Activated T-helper 2 cell treated with anti-CD3 and anti-CD28 coated beads, Interferon-gamma antibody, Interleukin-2, Interleukin-4, amounts not matched to agents 10 μg/mL and 5 μg/mL and 100 μg/mL, durations not matched to agents 14 hours and 24 hours and 36 hours (primary cell): ENCODE measurements around the gene ARL10. TPM values are rescaled to one million over a fixed set of nuclear protein-coding genes. Genes with fewer than 3 reads are reported as not detected.

Experiments
- DNase-seq: peaks from one replicate; pipeline ENCODE4 v3.0.0; 2021; ENCODE audit warnings: low spot score
- H3K27ac Mint-ChIP-seq: one replicate; pipeline ENCODE4 v1.8.0; 2021; ENCODE audit warnings: mixed read lengths
- H3K27me3 Mint-ChIP-seq: one replicate; pipeline ENCODE4 v1.8.0; 2021; ENCODE audit warnings: low read depth, mixed read lengths
- H3K36me3 Mint-ChIP-seq: one replicate; pipeline ENCODE4 v1.8.0; 2021; ENCODE audit warnings: low read depth, mixed read lengths
- H3K4me1 Mint-ChIP-seq: one replicate; pipeline ENCODE4 v1.8.0; 2021; ENCODE audit warnings: low read depth, mixed read lengths
- H3K4me3 Mint-ChIP-seq: one replicate; pipeline ENCODE4 v1.8.0; 2021; ENCODE audit warnings: low read depth, mild to moderate bottlenecking, moderate library complexity, mixed read lengths
- H3K9me3 Mint-ChIP-seq: one replicate; pipeline ENCODE4 v1.8.0; 2021; ENCODE audit warnings: mixed read lengths
- intact Hi-C: fragments of 100-400 bp; cut with micrococcal nuclease; formaldehyde crosslinking; loops from one replicate; pipeline ENCODE4 v1.15.1; 2023
- total RNA-seq: library from RNA; stranded (reverse); gene quantifications from 2 replicates; pipeline ENCODE4 v1.2.3, GENCODE V29; 2022

ARL10 gene
- total RNA-seq: 22.3 TPM in 2 replicates

DNA sequence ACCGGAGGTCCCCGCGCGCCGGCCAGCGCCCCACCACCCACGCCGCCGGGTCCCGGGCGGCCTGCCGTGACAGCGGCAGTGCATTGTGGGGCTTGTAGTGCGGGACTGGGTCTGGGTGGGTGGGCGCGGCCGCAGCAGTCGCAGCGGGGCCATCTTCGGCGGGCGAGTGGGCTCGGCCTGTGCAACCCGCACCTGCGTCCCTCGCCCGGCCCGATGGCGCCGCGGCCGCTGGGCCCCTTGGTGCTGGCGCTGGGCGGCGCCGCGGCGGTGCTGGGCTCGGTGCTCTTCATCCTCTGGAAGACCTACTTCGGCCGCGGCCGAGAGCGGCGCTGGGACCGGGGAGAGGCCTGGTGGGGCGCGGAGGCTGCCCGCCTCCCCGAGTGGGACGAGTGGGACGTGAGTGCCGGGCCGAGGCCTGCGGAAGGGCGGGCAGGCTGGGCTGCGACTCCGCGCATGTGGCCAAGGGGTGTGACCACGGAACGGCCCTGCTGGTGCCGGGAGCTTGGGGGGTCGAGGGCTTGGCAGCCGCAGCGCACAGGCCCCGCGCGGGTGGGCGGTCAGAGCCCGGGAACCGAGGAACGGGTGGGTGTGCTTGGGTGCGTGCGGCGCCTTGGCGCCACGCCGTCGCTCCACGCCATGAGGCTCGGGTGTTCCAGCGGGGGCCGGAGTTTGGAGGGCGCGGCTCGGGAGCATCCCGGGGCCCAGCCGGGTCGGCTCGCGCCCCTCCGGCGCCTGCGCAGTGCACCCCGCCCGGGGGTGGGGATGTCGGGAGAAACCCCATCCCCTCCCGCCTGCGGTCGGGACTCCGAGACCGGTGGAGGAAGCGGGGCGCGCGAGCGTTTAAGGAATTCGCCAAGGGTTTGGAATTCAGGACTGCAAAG lies at the start of gene ARL10:
TSS of gene ARL10 (plus strand) at position 137 of the 881 bp plus-strand sequence. CDS start at position 214, 77 bp downstream.
- peak; percentile 30 for DNase-seq
- Mint-ChIP-seq H3K9me3 (no peaks in the 10 kb centered on the region), H3K4me3 (peak within 1 kb of the TSS; percentile 76), H3K27me3 (no peaks in the 10 kb centered on the region), H3K4me1 (peaks cover 20% of the 10 kb centered on the region), H3K27ac (no peak within 1 kb of the TSS), H3K36me3 (peaks cover 29% of the 10 kb centered on the region)
- intact Hi-C loops: no loop called here

DNA sequence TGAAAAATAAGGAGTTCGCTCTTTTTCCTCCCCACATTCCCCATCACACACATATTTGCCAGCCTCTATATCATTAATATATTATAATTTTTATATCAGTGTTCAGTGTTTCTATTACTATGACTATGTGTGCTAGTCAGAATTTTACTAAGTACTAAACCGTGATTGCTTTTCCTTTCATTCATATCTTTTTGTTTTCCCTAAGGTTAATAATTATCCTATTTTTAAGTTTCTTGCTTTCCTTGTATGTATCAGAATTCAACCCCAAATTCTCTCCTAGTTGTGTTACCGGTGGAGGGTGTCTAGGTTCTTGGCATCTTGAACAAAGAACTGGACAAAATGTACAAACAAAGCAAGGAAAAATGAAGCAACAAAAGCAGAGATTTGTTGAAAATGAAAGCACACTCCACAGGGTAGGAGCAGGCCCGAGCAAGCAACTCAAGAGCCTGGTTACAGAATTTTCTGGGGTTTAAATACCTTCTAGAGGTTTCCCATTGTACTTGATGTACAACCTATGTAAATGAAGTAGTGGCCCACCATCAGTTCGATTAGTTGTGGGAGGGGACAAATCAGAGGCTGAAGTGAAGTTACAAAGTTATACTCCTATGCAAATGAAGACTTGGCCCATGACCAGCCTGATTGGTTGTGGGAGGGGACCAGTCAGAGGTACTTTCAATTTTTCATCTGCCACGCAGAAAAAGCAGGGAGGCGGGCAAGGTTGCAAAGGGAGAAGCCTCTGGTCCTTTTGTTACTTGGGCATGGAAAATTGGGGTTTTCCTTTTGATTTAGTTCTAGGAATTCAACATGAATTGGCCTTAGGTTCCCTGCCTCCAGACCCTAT lies 47.5 kb upstream of the ARL10 start:
- H3K4me1 Mint-ChIP-seq: no peaks in the 10 kb centered on the region
- peak overlapping the region; percentile 4 for H3K27ac Mint-ChIP-seq
- peaks cover 26% of the 10 kb centered on the region for H3K36me3 Mint-ChIP-seq
- no peaks in the 10 kb centered on the region for H3K27me3 Mint-ChIP-seq
- H3K4me3 Mint-ChIP-seq: no peak overlapping the region
- no peaks in the 10 kb centered on the region for H3K9me3 Mint-ChIP-seq
- no peak for DNase-seq
- intact Hi-C loops: no loop called here

DNA sequence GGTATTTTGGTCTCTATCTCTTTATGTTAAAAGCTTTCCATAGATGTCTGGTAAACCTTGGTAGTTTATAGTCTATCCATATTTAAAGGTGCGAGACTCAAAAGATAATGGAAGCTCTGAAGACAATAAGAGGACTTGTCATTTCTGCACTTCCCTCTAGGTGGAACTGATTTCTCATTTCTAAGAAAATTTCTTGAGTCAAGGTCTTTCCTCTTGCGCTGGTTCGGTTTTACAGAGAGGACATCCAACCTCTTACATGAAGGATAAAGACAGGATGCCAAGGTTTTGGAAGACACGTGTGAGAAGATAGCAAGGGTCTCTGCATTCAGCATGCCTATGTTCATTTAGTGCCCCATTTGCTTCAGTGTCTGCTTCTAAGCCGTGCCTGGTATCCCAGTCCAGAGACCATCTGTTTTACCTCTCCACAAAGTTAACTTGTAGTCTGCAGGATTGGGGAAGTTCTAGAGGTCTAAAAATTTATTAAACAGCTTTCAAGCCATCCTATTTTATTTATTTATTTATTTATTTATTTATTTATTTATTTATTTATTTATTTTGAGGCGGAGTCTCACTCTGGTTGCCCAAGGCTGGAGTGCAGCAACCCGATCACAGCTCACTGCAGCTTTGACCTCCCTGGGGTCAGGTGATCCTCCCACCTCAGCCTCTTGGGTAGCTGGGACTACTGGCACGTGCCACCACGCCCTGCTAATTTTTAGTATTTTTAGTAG lies 45.3 kb upstream of the ARL10 start:
- Mint-ChIP-seq H3K36me3 (peaks cover 19% of the 10 kb centered on the region), H3K27ac (no peak overlapping the region), H3K27me3 (no peaks in the 10 kb centered on the region), H3K4me3 (no peak overlapping the region), H3K4me1 (no peaks in the 10 kb centered on the region), H3K9me3 (no peaks in the 10 kb centered on the region)
- no peak for DNase-seq
- intact Hi-C loops: no loop called here

DNA sequence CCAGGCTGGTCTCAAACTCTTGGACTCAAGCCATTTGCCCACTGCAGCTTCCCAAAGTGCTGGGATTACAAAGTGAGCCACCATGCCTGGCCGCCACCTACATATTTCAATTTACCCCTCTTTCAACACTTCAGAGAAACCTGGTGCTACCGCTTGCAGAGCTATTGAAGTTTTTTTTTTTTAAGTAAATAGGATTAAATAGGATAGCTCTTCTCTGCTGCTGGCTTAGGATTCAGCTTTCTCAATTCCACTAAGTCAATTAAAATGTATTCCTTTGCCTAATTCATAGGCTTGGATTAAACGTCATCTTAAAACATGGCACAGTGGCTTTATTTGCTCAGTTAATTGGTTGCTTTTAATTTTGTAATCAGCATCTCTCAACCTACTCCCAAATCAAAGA lies 44.7 kb upstream of the ARL10 start:
- H3K4me1 Mint-ChIP-seq: no peaks in the 10 kb centered on the region
- H3K27ac Mint-ChIP-seq: no peak overlapping the region
- H3K36me3 Mint-ChIP-seq: peaks cover 13% of the 10 kb centered on the region
- H3K27me3 Mint-ChIP-seq: no peaks in the 10 kb centered on the region
- no peak overlapping the region for H3K4me3 Mint-ChIP-seq
- H3K9me3 Mint-ChIP-seq: no peaks in the 10 kb centered on the region
- intact Hi-C loops: no loop called here
- DNase-seq: no peak

- peaks cover 8% of the 10 kb centered on the region for H3K9me3 Mint-ChIP-seq
- no peak overlapping the region for H3K4me3 Mint-ChIP-seq
- H3K27me3 Mint-ChIP-seq: no peaks in the 10 kb centered on the region
- DNase-seq: no peak
- no peaks in the 10 kb centered on the region for H3K4me1 Mint-ChIP-seq
- H3K27ac Mint-ChIP-seq: no peak overlapping the region
- intact Hi-C loops: no loop called here
- H3K36me3 Mint-ChIP-seq: peaks cover 39% of the 10 kb centered on the region
Measured at GRCh38 chr5:176334031-176334770, 31.1 kb upstream of the ARL10 start.

- H3K27me3 Mint-ChIP-seq: no peaks in the 10 kb centered on the region
- intact Hi-C loops: no loop called here
- H3K4me3 Mint-ChIP-seq: no peak overlapping the region
- no peak for DNase-seq
- H3K27ac Mint-ChIP-seq: no peak overlapping the region
- H3K9me3 Mint-ChIP-seq: peaks cover 8% of the 10 kb centered on the region
- H3K4me1 Mint-ChIP-seq: no peaks in the 10 kb centered on the region
- peaks cover 45% of the 10 kb centered on the region for H3K36me3 Mint-ChIP-seq
Measured at GRCh38 chr5:176337913-176338312, 27.4 kb upstream of the ARL10 start.

DNA sequence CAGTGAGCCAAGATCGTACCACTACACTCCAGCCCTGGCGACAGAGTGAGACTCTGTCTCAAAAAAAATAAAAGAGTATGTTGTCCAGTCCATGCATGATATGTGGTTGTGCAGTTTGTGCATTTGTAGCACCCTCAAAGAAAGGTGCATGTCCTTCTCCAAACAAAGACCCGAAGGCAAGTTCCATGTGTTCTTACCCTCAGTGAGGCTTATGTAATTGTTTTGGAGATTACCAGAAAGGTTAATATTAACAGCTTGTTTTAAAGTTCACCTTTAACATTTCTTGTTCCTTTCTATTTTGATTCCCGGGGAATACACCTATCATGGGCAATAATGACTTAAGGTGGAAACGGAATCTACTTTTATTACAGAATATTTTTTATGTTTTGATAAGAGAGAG lies 26.0 kb upstream of the ARL10 start:
- intact Hi-C loops: no loop called here
- DNase-seq: no peak
- no peaks in the 10 kb centered on the region for H3K9me3 Mint-ChIP-seq
- H3K27ac Mint-ChIP-seq: no peak overlapping the region
- H3K36me3 Mint-ChIP-seq: peaks cover 42% of the 10 kb centered on the region
- no peaks in the 10 kb centered on the region for H3K4me1 Mint-ChIP-seq
- no peak overlapping the region for H3K4me3 Mint-ChIP-seq
- no peaks in the 10 kb centered on the region for H3K27me3 Mint-ChIP-seq

DNA sequence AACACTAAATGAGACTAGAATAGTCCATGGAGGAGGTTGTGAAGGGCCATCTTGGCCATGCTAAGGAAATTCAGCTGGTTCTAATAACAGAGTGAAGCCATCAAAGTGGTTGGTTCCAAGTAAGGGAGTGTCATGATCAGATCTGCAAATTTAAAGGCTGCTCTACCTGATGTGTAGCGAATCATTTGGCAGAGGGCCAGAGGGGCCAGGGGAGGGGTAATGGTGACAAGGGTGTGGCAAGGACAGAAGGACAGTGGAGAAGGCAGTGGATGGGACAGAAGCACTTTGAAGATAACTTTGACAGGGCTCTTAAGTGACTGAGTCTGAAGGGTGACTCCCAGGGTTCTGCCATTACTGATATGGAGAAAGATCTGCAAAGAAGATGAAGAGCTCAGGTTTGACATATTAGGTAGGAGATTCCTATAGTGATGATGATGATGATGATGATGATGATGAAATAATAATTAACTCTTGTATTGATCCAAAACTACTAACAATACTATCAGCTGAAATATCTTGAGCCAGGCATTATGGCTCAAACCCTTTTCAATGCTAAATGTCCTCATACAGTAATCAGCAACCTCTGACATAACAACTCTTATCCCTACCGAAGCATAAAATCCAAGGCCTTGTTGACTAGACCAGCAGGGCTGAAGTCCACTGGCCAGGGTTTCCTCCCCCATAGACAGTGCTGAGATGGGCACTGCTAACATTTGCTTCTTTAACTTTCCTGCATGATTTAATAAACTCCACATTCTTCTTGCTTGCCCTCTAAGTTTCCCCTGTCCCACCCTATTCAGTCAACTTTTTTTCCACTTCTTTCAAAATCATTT lies 23.7 kb upstream of the ARL10 start:
- no peak for DNase-seq
- Mint-ChIP-seq H3K4me1 (no peaks in the 10 kb centered on the region), H3K27me3 (no peaks in the 10 kb centered on the region), H3K27ac (no peak overlapping the region), H3K4me3 (no peak overlapping the region), H3K36me3 (peaks cover 52% of the 10 kb centered on the region), H3K9me3 (no peaks in the 10 kb centered on the region)
- intact Hi-C loops: no loop called here

DNA sequence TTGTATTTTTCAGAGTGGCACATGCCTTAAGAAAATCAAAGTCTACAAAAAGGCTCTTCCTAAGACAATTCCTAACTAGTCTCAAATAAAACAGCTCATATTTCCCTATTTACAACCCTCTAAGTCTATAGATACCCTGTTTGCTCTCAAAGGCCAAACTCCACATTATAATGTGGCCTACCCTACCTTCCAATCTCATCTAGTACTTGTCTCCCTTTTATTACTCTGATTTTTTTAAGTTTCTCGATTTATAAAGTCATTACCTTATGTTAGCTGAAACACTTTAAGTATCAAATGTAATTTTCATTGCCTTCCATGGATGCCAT lies 23.2 kb upstream of the ARL10 start:
- intact Hi-C loops: no loop called here
- H3K27me3 Mint-ChIP-seq: no peaks in the 10 kb centered on the region
- H3K9me3 Mint-ChIP-seq: no peaks in the 10 kb centered on the region
- peaks cover 50% of the 10 kb centered on the region for H3K36me3 Mint-ChIP-seq
- no peaks in the 10 kb centered on the region for H3K4me1 Mint-ChIP-seq
- no peak overlapping the region for H3K27ac Mint-ChIP-seq
- DNase-seq: no peak
- no peak overlapping the region for H3K4me3 Mint-ChIP-seq

- intact Hi-C loops: no loop called here
- Mint-ChIP-seq H3K4me3 (no peak overlapping the region), H3K27me3 (no peaks in the 10 kb centered on the region), H3K4me1 (no peaks in the 10 kb centered on the region), H3K9me3 (no peaks in the 10 kb centered on the region), H3K36me3 (peaks cover 52% of the 10 kb centered on the region), H3K27ac (no peak overlapping the region)
- no peak for DNase-seq
Measured at GRCh38 chr5:176342766-176343458, 22.4 kb upstream of the ARL10 start.

GRCh38 chr5:176350416-176350815 lies 14.9 kb upstream of the ARL10 start:
- no peak overlapping the region for H3K27ac Mint-ChIP-seq
- H3K9me3 Mint-ChIP-seq: no peaks in the 10 kb centered on the region
- H3K4me3 Mint-ChIP-seq: no peak overlapping the region
- peaks cover 84% of the 10 kb centered on the region for H3K36me3 Mint-ChIP-seq
- no peak for DNase-seq
- intact Hi-C loops: no loop called here
- no peaks in the 10 kb centered on the region for H3K27me3 Mint-ChIP-seq
- H3K4me1 Mint-ChIP-seq: peaks cover 5% of the 10 kb centered on the region
